ENCODE results near the gene DAD1. TPM values are rescaled to one million over a fixed set of nuclear protein-coding genes. Genes with fewer than 3 reads are reported as not detected.

Gene DAD1
- total RNA-seq, 2 experiments from 2014 or later, result 117 to 154 TPM

DNA sequence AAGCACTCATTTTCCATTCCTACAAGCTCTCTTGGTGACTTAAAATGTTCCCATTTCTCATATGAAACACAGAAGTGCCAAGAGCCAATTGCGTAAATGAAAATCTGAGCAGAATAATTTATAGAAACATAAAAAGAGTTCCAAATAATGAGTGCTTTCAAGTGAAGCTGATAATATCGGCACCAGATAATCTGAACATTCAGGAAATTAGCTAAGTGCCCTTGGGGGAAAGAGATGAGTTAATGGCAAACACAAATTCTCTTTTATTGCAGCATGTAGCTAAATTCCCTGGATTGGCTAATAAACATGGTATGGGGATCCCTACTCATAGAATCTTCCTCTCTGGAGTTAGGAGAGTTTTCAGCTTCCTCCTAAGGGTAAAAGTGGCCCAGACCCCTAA is 46.7 kb downstream of the DAD1 start:
- DNase-seq (ENCODE audit: low spot score), result no peak
- Histone ChIP-seq H3K27ac (ENCODE audit: low read depth, low read length, poor library complexity, severe bottlenecking) (no peak overlapping the region), H2AFZ (ENCODE audit: low read length) (no peak overlapping the region), H3K4me2 (ENCODE audit: low read length) (no peak overlapping the region), H3K9me3 (ENCODE audit: low read length) (no peaks in the 10 kb centered on the region), H3K4me1 (ENCODE audit: insufficient read depth, low read length, poor library complexity, severe bottlenecking) (peaks cover 56% of the 10 kb centered on the region), H3K4me3 (ENCODE audit: low read depth, low read length, poor library complexity, severe bottlenecking) (no peak overlapping the region), H4K20me1 (ENCODE audit: insufficient read depth, low read length) (no peaks in the 10 kb centered on the region), H3K36me3 (ENCODE audit: insufficient read depth, low read length) (peaks cover 25% of the 10 kb centered on the region), H3K79me2 (ENCODE audit: insufficient read depth, low read depth, low read length) (no peaks in the 10 kb centered on the region), H3K9me2 (ENCODE audit: insufficient read depth, low read length) (no peaks in the 10 kb centered on the region)
- ChIA-PET CTCF (ENCODE audit: unreplicated experiment) (interaction anchor here (1.3 kb wide), 1 partner anchor 11 kb away, joined by 3 read pairs; no protein-coding TSS in a partner anchor), POLR2A (interaction anchor here (0.7 to 3.3 kb wide), 7 partner anchors 9 to 94 kb away, joined by 3 to 26 read pairs (median 3); no protein-coding TSS in a partner anchor)
- no peak for TF ChIP-seq EZH2phosphoT487 (IDR thresholded peaks at IDR 0.05; ENCODE audit: borderline replicate concordance, low read depth, low read length)
- TF ChIP-seq, protein P1, sequence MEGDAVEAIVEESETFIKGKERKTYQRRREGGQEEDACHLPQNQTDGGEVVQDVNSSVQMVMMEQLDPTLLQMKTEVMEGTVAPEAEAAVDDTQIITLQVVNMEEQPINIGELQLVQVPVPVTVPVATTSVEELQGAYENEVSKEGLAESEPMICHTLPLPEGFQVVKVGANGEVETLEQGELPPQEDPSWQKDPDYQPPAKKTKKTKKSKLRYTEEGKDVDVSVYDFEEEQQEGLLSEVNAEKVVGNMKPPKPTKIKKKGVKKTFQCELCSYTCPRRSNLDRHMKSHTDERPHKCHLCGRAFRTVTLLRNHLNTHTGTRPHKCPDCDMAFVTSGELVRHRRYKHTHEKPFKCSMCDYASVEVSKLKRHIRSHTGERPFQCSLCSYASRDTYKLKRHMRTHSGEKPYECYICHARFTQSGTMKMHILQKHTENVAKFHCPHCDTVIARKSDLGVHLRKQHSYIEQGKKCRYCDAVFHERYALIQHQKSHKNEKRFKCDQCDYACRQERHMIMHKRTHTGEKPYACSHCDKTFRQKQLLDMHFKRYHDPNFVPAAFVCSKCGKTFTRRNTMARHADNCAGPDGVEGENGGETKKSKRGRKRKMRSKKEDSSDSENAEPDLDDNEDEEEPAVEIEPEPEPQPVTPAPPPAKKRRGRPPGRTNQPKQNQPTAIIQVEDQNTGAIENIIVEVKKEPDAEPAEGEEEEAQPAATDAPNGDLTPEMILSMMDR (conservative IDR thresholded peaks at IDR 0.05; ENCODE audit: low read length), result no peak
- intact Hi-C loops (cut with micrococcal nuclease; ENCODE audit: unreplicated experiment), result no loop called here
- BruUV-seq (replicated peaks), result no TSS peak

DNA sequence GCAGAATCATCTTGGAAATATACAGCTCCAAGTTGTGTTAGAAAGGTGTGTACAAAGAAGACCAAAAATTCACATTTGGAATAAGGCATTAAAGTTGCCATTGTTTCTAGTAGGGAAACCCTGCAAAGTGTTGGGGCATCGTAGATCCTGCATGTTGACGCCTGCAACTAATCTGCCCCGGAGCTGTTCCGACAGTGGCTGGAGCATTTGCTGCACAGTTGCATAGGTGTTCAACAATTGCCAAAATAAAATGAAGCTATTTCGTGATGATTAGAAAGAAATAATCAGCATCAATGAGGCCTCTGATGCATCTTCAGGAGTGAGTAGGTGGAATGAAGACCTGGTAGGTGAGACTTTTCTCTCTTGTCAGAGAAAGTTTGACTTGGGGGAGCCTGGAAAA is 47.3 kb downstream of the DAD1 start:
- no peak for DNase-seq (ENCODE audit: low spot score)
- no TSS peak for BruUV-seq (replicated peaks)
- Histone ChIP-seq H3K9me2 (ENCODE audit: insufficient read depth, low read length) (no peaks in the 10 kb centered on the region), H2AFZ (ENCODE audit: low read length) (no peak overlapping the region), H3K4me3 (ENCODE audit: low read depth, low read length, poor library complexity, severe bottlenecking) (no peak overlapping the region), H3K4me2 (ENCODE audit: low read length) (no peak overlapping the region), H3K4me1 (ENCODE audit: insufficient read depth, low read length, poor library complexity, severe bottlenecking) (peaks cover 60% of the 10 kb centered on the region), H4K20me1 (ENCODE audit: insufficient read depth, low read length) (no peaks in the 10 kb centered on the region), H3K9me3 (ENCODE audit: low read length) (no peaks in the 10 kb centered on the region), H3K27ac (ENCODE audit: low read depth, low read length, poor library complexity, severe bottlenecking) (no peak overlapping the region), H3K36me3 (ENCODE audit: insufficient read depth, low read length) (peaks cover 32% of the 10 kb centered on the region), H3K79me2 (ENCODE audit: insufficient read depth, low read depth, low read length) (no peaks in the 10 kb centered on the region)
- TF ChIP-seq, protein P1 (conservative IDR thresholded peaks at IDR 0.05; ENCODE audit: low read length), result no peak
- no peak for TF ChIP-seq EZH2phosphoT487 (IDR thresholded peaks at IDR 0.05; ENCODE audit: borderline replicate concordance, low read depth, low read length)
- ChIA-PET CTCF (ENCODE audit: unreplicated experiment) (interaction anchor here (1.3 kb wide), 1 partner anchor 11 kb away, joined by 3 read pairs; no protein-coding TSS in a partner anchor), POLR2A (interaction anchor here (1.2 to 3.3 kb wide), 6 partner anchors 10 to 93 kb away, joined by 3 to 26 read pairs (median 4); no protein-coding TSS in a partner anchor)
- intact Hi-C loops (cut with micrococcal nuclease; ENCODE audit: unreplicated experiment), result no loop called here

DNA sequence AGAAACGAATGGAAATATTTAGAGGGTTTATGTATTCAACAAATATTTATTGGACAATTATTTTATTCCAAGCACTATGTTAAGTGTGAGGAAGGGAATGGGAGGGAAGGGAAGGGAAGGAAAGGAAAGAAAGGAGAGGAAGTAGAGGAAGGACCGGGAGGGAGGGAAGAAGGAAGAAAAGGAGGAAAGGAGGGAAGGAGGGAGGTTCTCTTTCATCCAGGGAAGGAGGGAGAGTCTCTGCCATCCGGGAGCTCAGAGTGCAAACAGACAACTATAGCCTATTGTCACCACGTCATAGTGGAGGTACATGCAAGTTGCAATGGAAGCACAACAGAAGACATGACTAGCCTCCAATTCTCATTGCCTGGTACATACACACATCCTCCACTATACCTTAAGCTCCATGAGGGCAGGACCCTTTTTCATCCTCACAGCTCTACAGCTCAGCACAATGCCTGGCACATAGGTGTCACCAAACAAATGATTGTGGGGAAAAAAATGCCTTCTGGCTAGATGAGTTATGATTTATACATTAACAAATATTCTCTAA is 48.1 kb downstream of the DAD1 start:
- TF ChIP-seq EZH2phosphoT487 (IDR thresholded peaks at IDR 0.05; ENCODE audit: borderline replicate concordance, low read depth, low read length), result no peak
- TF ChIP-seq, protein P1 (conservative IDR thresholded peaks at IDR 0.05; ENCODE audit: low read length), result no peak
- DNase-seq (ENCODE audit: low spot score), result no peak
- H3K9me2 ChIP-seq (ENCODE audit: insufficient read depth, low read length), result no peaks in the 10 kb centered on the region
- H2AFZ ChIP-seq (ENCODE audit: low read length), result no peak overlapping the region
- H3K79me2 ChIP-seq (ENCODE audit: insufficient read depth, low read depth, low read length), result no peaks in the 10 kb centered on the region
- CTCF ChIA-PET (ENCODE audit: unreplicated experiment), result no interaction called here
- intact Hi-C loops (cut with micrococcal nuclease; ENCODE audit: unreplicated experiment), result no loop called here
- no peak overlapping the region for H3K27ac ChIP-seq (ENCODE audit: low read depth, low read length, poor library complexity, severe bottlenecking)
- H3K36me3 ChIP-seq (ENCODE audit: insufficient read depth, low read length), result peaks cover 38% of the 10 kb centered on the region
- no TSS peak for BruUV-seq (replicated peaks)
- no peaks in the 10 kb centered on the region for H4K20me1 ChIP-seq (ENCODE audit: insufficient read depth, low read length)
- H3K4me3 ChIP-seq (ENCODE audit: low read depth, low read length, poor library complexity, severe bottlenecking), result no peak overlapping the region
- no peak overlapping the region for H3K4me2 ChIP-seq (ENCODE audit: low read length)
- H3K9me3 ChIP-seq (ENCODE audit: low read length), result no peaks in the 10 kb centered on the region
- POLR2A ChIA-PET, result interaction anchor here (1.6 to 3.3 kb wide), 3 partner anchors 9 to 52 kb away, joined by 3 to 26 read pairs (median 13); no protein-coding TSS in a partner anchor
- peaks cover 59% of the 10 kb centered on the region for H3K4me1 ChIP-seq (ENCODE audit: insufficient read depth, low read length, poor library complexity, severe bottlenecking)

All from OCI-LY7 (cell line).